Brain microvascular endothelial cell (primary cell): ENCODE measurements around the gene ZNF554.

Experiments
- DNase-seq: peaks from one replicate; pipeline ENCODE4 v3.0.0-alpha.2; 2020
- H3K27ac ChIP-seq: fragments of 250-450 bp; sonication (Bioruptor Pico); 2 replicates; pipeline ENCODE4 v1.5.1; 2020; ENCODE audit warnings: mild to moderate bottlenecking, moderate library complexity
- H3K27me3 ChIP-seq: fragments of 250-450 bp; sonication (Bioruptor Pico); replicated peaks from 2 replicates; pipeline ENCODE4 v1.5.1; 2020; ENCODE audit warnings: mild to moderate bottlenecking
- H3K36me3 ChIP-seq: fragments of 250-450 bp; sonication (Bioruptor Pico); replicated peaks from 2 replicates; pipeline ENCODE4 v1.5.1; 2020; ENCODE audit warnings: mild to moderate bottlenecking
- H3K4me3 ChIP-seq: 2 replicates; pipeline ENCODE4 v1.5.1; 2011; ENCODE audit warnings: low read depth, mild to moderate bottlenecking, control low read depth, low read length, moderate library complexity
- in situ Hi-C: cut with HindIII; loops from 2 replicates; pipeline ENCODE4 v1.10.0; 2017; ENCODE audit warnings: low sequenced_read_pairs, low pct_ligation_motif_present
- TF ChIP-seq, protein P1 (sequence below): IDR thresholded peaks from 2 replicates; pipeline ENCODE4 v1.5.1; 2011; ENCODE audit warnings: low read depth, mild to moderate bottlenecking, moderate library complexity, low read length, control low read depth, inconsistent platforms; ENCODE audit errors: missing control alignments

The ZNF554 gene

DNA sequence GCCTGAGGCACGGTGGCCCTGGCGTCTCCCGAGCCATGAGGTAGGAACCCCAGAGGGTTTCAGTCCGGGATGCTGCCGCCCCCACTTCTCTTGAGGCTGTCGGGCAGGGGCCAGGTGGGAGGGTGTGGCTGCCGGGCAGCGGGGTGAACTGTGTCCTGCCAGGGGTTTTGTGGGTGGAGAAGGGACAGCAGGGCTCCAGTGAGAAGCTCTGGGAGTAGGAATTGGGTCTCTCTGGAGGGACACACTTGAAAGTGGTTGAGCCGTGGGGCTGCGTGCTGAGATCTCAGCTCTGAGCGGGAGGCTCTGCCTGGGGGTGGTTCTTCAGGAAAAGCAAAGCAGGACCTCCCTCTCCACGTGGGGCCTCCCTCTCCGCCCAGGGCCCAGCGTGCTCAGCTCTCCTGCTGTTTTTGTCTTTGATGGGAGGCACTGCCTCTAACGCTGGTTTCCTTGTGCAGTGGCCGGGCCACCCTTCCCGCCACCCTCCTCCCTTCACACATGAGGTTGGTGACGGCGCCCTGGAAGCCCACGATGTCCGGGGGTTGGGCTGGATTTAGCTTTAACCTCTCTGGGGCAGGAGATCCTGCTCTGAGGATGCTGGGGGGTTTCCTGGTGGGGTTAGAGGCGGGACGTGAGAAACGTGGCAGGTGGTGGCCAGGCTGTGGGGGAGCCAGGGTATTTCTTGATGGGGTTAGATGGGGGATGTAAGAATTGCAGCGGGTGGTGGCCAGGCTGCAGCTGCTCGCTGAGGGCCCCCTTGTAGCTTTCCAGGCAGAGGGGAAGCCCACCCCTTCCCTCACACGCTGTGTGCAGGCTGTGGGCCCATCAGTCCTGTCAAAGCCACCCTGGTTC, 15.3 kb upstream of the ZNF554 start:
- TF ChIP-seq, protein P1, sequence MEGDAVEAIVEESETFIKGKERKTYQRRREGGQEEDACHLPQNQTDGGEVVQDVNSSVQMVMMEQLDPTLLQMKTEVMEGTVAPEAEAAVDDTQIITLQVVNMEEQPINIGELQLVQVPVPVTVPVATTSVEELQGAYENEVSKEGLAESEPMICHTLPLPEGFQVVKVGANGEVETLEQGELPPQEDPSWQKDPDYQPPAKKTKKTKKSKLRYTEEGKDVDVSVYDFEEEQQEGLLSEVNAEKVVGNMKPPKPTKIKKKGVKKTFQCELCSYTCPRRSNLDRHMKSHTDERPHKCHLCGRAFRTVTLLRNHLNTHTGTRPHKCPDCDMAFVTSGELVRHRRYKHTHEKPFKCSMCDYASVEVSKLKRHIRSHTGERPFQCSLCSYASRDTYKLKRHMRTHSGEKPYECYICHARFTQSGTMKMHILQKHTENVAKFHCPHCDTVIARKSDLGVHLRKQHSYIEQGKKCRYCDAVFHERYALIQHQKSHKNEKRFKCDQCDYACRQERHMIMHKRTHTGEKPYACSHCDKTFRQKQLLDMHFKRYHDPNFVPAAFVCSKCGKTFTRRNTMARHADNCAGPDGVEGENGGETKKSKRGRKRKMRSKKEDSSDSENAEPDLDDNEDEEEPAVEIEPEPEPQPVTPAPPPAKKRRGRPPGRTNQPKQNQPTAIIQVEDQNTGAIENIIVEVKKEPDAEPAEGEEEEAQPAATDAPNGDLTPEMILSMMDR = no peak
- Histone ChIP-seq H3K4me3 (no peak overlapping the region), H3K27ac (no peak overlapping the region), H3K27me3 (no peaks in the 10 kb centered on the region), H3K36me3 (peaks cover 56% of the 10 kb centered on the region)
- no peak for DNase-seq
- in situ Hi-C loops = no loop called here

GRCh38 chr19:2805261-2805900, 14.3 kb upstream of the ZNF554 start:
- TF ChIP-seq, protein P1 = no peak
- Histone ChIP-seq H3K36me3 (peaks cover 62% of the 10 kb centered on the region), H3K27me3 (no peaks in the 10 kb centered on the region), H3K27ac (no peak overlapping the region), H3K4me3 (no peak overlapping the region)
- DNase-seq = no peak
- in situ Hi-C loops = no loop called here

DNA sequence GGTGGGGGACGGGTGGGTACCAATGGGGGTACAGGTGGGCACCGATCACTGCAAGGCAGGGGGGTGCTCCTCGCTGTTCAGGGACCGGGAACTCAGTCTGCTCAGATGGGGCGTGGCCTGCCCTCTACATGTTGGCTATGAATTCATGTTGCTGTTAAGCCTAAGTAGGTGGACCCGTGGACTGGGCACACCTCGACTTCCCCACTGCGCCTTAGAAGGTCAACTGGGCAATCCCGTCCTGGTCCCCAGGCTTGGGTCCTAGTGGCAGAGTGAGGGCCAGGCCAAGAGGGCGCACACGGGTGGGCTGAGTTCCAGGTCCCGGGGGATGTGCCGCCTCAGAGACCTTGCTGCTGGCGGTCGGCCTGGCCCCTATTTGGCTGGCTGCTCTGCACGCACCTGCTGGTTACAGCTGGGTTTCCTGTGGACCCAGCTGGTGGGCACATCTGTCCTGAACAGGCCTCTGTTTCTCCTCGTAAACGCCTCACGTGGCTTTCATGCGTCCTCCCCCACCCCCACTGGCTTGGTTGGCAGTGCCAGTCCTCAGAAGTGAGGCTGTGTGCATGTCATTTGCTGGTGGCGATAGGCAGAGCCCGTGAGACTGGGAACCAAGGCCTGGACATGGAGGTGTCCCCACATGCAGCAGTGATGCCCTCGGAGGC, 13.5 kb upstream of the ZNF554 start:
- H3K36me3 ChIP-seq = peaks cover 58% of the 10 kb centered on the region
- H3K27ac ChIP-seq = no peak overlapping the region
- no peak for DNase-seq
- H3K27me3 ChIP-seq = no peaks in the 10 kb centered on the region
- TF ChIP-seq, protein P1 = no peak
- in situ Hi-C loops = no loop called here
- no peak overlapping the region for H3K4me3 ChIP-seq

- no peak overlapping the region for H3K4me3 ChIP-seq
- H3K27me3 ChIP-seq = no peaks in the 10 kb centered on the region
- H3K36me3 ChIP-seq = peaks cover 54% of the 10 kb centered on the region
- no peak overlapping the region for H3K27ac ChIP-seq
- DNase-seq = no peak
- in situ Hi-C loops = no loop called here
- TF ChIP-seq, protein P1 = no peak
Observed at GRCh38 chr19:2806736-2807378, 12.8 kb upstream of the ZNF554 start.

DNA sequence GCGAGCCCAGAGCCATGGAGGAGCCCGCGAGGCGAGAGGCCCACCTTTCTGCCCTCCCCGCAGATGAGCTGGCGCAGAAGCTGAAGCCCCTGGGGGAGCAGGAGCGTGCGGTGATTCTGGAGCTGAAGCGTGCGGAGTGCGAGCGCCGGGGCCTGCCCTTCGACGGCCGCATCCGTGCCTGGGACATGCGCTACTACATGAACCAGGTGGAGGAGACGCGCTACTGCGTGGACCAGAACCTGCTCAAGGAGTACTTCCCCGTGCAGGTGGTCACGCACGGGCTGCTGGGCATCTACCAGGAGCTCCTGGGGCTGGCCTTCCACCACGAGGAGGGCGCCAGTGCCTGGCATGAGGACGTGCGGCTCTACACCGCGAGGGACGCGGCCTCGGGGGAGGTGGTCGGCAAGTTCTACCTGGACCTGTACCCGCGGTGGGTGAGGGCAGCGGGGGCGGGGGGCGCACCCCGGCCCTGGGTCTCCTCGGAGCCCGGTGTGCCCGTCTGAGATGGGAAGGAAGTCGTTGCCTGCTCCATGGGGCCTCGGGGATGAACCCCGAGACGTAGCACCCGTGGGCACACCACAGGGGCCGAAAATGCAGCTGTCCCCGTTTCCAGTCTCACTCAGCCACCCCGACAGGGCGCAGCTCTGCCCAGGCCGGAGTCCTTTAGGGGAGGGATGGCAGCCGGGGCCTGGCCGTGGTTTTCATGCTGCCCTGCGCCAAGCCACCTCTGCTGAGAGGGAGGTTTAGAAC, 12.1 kb upstream of the ZNF554 start:
- in situ Hi-C loops = no loop called here
- TF ChIP-seq, protein P1 = no peak
- Histone ChIP-seq H3K36me3 (peaks cover 53% of the 10 kb centered on the region), H3K27me3 (no peaks in the 10 kb centered on the region), H3K4me3 (no peak overlapping the region), H3K27ac (no peak overlapping the region)
- DNase-seq = no peak
